Keratinocyte (primary cell): Measurements from ENCODE around the gene HIGD1C. TPM values are rescaled to one million over a fixed set of nuclear protein-coding genes. Genes with fewer than 3 reads are reported as not detected.

Source experiments
- DNase-seq: peaks from one replicate; pipeline ENCODE4 v3.0.0-alpha.2; 2011; ENCODE audit warnings: low read depth, missing footprints, low spot score
- FAIRE-seq: peaks from 2 replicates; lab custom pipeline; 2011; peaks lifted over from hg19 to GRCh38; lab: Jason Lieb, UNC
- H2AFZ ChIP-seq: 2 replicates; pipeline ENCODE4 v1.6.0; 2012; ENCODE audit warnings: low read length, control low read depth, inconsistent platforms; ENCODE audit not compliant: control insufficient read depth
- H3K27ac ChIP-seq: 2 replicates; pipeline ENCODE4 v1.5.1; 2011; ENCODE audit warnings: low read length; ENCODE audit not compliant: control insufficient read depth, insufficient read depth
- H3K27me3 ChIP-seq: 3 replicates; pipeline ENCODE4 v1.6.0; 2011; ENCODE audit warnings: low read length; ENCODE audit not compliant: control insufficient read depth, insufficient read depth; ENCODE audit errors: extremely low read depth
- H3K36me3 ChIP-seq, 2 experiments: 2 replicates in 1 of 2; 3 replicates in 1 of 2; pipeline ENCODE4 v1.5.1; 2011; ENCODE audit warnings: low read length in 2 of 2, mild to moderate bottlenecking in 1 of 2; ENCODE audit not compliant: control insufficient read depth in 2 of 2, insufficient read depth in 2 of 2; ENCODE audit errors: extremely low read depth in 1 of 2
- H3K4me1 ChIP-seq: 3 replicates; pipeline ENCODE4 v1.5.1; 2011; ENCODE audit warnings: low read length; ENCODE audit not compliant: control insufficient read depth, insufficient read depth; ENCODE audit errors: extremely low read depth
- H3K4me2 ChIP-seq: 3 replicates; pipeline ENCODE4 v1.6.0; 2011; ENCODE audit warnings: low read depth, low read length; ENCODE audit not compliant: control insufficient read depth, insufficient read depth; ENCODE audit errors: extremely low read depth
- H3K4me3 ChIP-seq, 3 experiments: fragments of 200-600 bp in 1 of 3; sonication (generic) in 1 of 3; 2 replicates in 2 of 3; 3 replicates in 1 of 3; pipeline ENCODE4 v1.5.1; 2011 to 2016; ENCODE audit warnings: low read length in 3 of 3, mild to moderate bottlenecking in 3 of 3, control low read depth in 2 of 3, inconsistent platforms in 1 of 3, low read depth in 1 of 3, mixed read lengths in 1 of 3, mixed run types in 1 of 3, moderate library complexity in 1 of 3; ENCODE audit not compliant: control insufficient read depth in 2 of 3, insufficient read depth in 2 of 3; ENCODE audit errors: extremely low read depth in 1 of 3
- H3K79me2 ChIP-seq: 2 replicates; pipeline ENCODE4 v1.6.0; 2012; ENCODE audit warnings: low read length; ENCODE audit not compliant: control insufficient read depth, insufficient read depth
- H3K9ac ChIP-seq: 3 replicates; pipeline ENCODE4 v1.6.0; 2011; ENCODE audit warnings: low read length; ENCODE audit not compliant: control insufficient read depth, insufficient read depth; ENCODE audit errors: extremely low read depth
- H3K9me1 ChIP-seq: 3 replicates; pipeline ENCODE4 v1.6.0; 2011; ENCODE audit warnings: low read length; ENCODE audit not compliant: control insufficient read depth, insufficient read depth; ENCODE audit errors: extremely low read depth
- H3K9me3 ChIP-seq: 2 replicates; pipeline ENCODE4 v1.5.1; 2012; ENCODE audit warnings: low read depth, low read length; ENCODE audit not compliant: control insufficient read depth
- H4K20me1 ChIP-seq: 3 replicates; pipeline ENCODE4 v1.6.0; 2011; ENCODE audit warnings: low read length; ENCODE audit not compliant: control insufficient read depth, insufficient read depth; ENCODE audit errors: extremely low read depth
- EZH2 ChIP-seq: IDR thresholded peaks from one replicate; pipeline ENCODE4 v1.6.1; 2012; ENCODE audit warnings: inconsistent platforms, mild to moderate bottlenecking, low read length, moderate library complexity
- dilution Hi-C: fragments of 300-500 bp; cut with MboI; formaldehyde crosslinking; loops from one replicate; pipeline ENCODE4 v1.7.0; 2020; ENCODE audit warnings: low sequenced_read_pairs; ENCODE audit not compliant: extremely low pct_ligation_motif_present
- polyA plus RNA-seq, 5 experiments: library from polyadenylated mRNA; depleted of rRNA in 3 of 5; stranded (reverse) in 3 of 5; stranded (forward) in 1 of 5; unstranded in 1 of 5; fragments of >200 nt; gene quantifications; 1 replicate in 1 of 5; 2 replicates in 3 of 5; 3 replicates in 1 of 5; pipeline versions ENCODE4 v1.2.1 to v1.2.3, GENCODE V29; 2011 to 2012; ENCODE audit warnings: missing spikeins in 2 of 5, low read depth in 1 of 5, low replicate concordance in 1 of 5
- TF ChIP-seq, protein P1 (sequence below), 3 experiments: IDR thresholded peaks in 1 of 3; conservative IDR thresholded peaks in 1 of 3; optimal IDR thresholded peaks in 1 of 3; 2 replicates in 2 of 3; 3 replicates in 1 of 3; pipeline versions ENCODE3 to v1.5.1; 2011; ENCODE audit warnings: low read length in 3 of 3, mild to moderate bottlenecking in 3 of 3, moderate library complexity in 2 of 3, control low read depth in 1 of 3, inconsistent platforms in 1 of 3; ENCODE audit not compliant: insufficient read depth in 2 of 3; ENCODE audit errors: extremely low read depth in 1 of 3

HIGD1C gene
- polyA plus RNA-seq, 1 donor (not counting 4 experiments of a cell fraction or from before 2014, with no cell fraction given), result not detected

DNA sequence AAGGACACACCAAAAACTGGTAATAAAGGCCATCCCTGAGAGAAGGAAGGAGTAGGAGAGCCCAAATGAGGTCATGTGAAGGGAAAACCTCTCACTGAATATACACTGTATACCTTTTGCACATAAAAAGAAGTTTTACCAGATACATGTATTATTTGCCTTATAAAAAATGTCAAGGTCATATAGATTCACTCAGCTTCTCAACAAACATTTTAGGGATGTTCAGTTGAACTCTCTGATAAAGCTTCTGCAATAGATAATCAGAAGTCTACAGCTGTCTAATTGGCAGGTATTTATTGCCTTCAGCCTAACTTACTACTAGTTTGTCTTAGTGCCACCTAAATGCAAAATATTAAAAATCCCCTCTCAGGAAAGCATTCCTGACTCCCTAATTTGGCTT lies 65.1 kb downstream of the HIGD1C start:
- Histone ChIP-seq H3K9me3 (no peaks in the 10 kb centered on the region), H3K9ac (no peak overlapping the region), H2AFZ (no peak overlapping the region), H3K36me3 (no peaks in the 10 kb centered on the region), H3K27me3 (no peaks in the 10 kb centered on the region), H3K4me2 (no peak overlapping the region), H3K4me3 (no peak overlapping the region), H4K20me1 (no peaks in the 10 kb centered on the region), H3K4me1 (peaks cover 12% of the 10 kb centered on the region), H3K27ac (no peak overlapping the region), H3K9me1 (no peaks in the 10 kb centered on the region), H3K79me2 (peaks cover 49% of the 10 kb centered on the region)
- dilution Hi-C loops, result no loop called here
- no peak for FAIRE-seq
- TF ChIP-seq EZH2, result no peak
- TF ChIP-seq, protein P1, sequence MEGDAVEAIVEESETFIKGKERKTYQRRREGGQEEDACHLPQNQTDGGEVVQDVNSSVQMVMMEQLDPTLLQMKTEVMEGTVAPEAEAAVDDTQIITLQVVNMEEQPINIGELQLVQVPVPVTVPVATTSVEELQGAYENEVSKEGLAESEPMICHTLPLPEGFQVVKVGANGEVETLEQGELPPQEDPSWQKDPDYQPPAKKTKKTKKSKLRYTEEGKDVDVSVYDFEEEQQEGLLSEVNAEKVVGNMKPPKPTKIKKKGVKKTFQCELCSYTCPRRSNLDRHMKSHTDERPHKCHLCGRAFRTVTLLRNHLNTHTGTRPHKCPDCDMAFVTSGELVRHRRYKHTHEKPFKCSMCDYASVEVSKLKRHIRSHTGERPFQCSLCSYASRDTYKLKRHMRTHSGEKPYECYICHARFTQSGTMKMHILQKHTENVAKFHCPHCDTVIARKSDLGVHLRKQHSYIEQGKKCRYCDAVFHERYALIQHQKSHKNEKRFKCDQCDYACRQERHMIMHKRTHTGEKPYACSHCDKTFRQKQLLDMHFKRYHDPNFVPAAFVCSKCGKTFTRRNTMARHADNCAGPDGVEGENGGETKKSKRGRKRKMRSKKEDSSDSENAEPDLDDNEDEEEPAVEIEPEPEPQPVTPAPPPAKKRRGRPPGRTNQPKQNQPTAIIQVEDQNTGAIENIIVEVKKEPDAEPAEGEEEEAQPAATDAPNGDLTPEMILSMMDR (optimal IDR thresholded peaks at IDR 0.05 in 1 of 3, IDR thresholded peaks at IDR 0.05 in 1 of 3, conservative IDR thresholded peaks at IDR 0.05 in 1 of 3; ENCODE audit: extremely low read depth in 1 of 3, insufficient read depth in 2 of 3, low read length in 3 of 3), result no peak
- no peak for DNase-seq

- no peak overlapping the region for H3K4me2 ChIP-seq
- no peak for FAIRE-seq
- no peak overlapping the region for H3K4me3 ChIP-seq
- H3K79me2 ChIP-seq, result peaks cover 64% of the 10 kb centered on the region
- H3K27ac ChIP-seq, result no peak overlapping the region
- no peaks in the 10 kb centered on the region for H3K9me1 ChIP-seq
- TF ChIP-seq, protein P1 (optimal IDR thresholded peaks at IDR 0.05 in 1 of 3, IDR thresholded peaks at IDR 0.05 in 1 of 3, conservative IDR thresholded peaks at IDR 0.05 in 1 of 3; ENCODE audit: extremely low read depth in 1 of 3, insufficient read depth in 2 of 3, low read length in 3 of 3), result no peak
- no peak for TF ChIP-seq EZH2
- dilution Hi-C loops, result no loop called here
- H3K27me3 ChIP-seq, result no peaks in the 10 kb centered on the region
- no peak for DNase-seq
- no peak overlapping the region for H2AFZ ChIP-seq
- H3K4me1 ChIP-seq, result peaks cover 5% of the 10 kb centered on the region
- H3K9ac ChIP-seq, result no peak overlapping the region
- H3K9me3 ChIP-seq, result no peaks in the 10 kb centered on the region
- H4K20me1 ChIP-seq, result no peaks in the 10 kb centered on the region
- no peaks in the 10 kb centered on the region for H3K36me3 ChIP-seq
Measured at GRCh38 chr12:51018956-51019355, 66.6 kb downstream of the HIGD1C start.
